Measurements from ENCODE around the gene MMP25. TPM values are rescaled to one million over a fixed set of nuclear protein-coding genes. Genes with fewer than 3 reads are reported as not detected.

The MMP25 gene
- total and polyA plus RNA-seq, 10 of the 15 experiments (the other 5 are each of a cell fraction or from before 2014, with no cell fraction given), result 0.03 to 0.36 (median 0.13) TPM; not detected in 1

- no peaks in the 10 kb centered on the region for H3K79me2 ChIP-seq (ENCODE audit: control insufficient read depth, insufficient read depth, low read length)
- FAIRE-seq (no peak), ATAC-seq (no peak), DNase-seq (ENCODE audit: low read depth, low spot score) (no peak)
- no peak overlapping the region for H3K27ac ChIP-seq (ENCODE audit: control insufficient read depth, insufficient read depth)
- no peak overlapping the region for H3K4me2 ChIP-seq (ENCODE audit: control insufficient read depth, insufficient read depth)
- ChIA-PET POLR2A (no interaction called here), CTCF (interaction anchor here (1.0 to 1.7 kb wide), 4 partner anchors 22 to 54 kb away, joined by 3 to 7 read pairs (median 4); partner anchors contain the start of gene IL32), RAD21 (ENCODE audit: unreplicated experiment) (no interaction called here), SMC1A (ENCODE audit: uncharacterized antibody, unreplicated experiment) (interaction anchor here (1.0 to 1.3 kb wide), 2 partner anchors 10 to 22 kb away, joined by 3 to 8 read pairs; no protein-coding TSS in a partner anchor)
- no TSS peak for BruUV-seq (replicated peaks)
- intact Hi-C loops (cut with micrococcal nuclease; ENCODE audit: unreplicated experiment), result no loop called here
- no peaks in the 10 kb centered on the region for H3K4me1 ChIP-seq (ENCODE audit: control insufficient read depth, insufficient read depth, low read length)
- no peaks in the 10 kb centered on the region for H4K20me1 ChIP-seq (ENCODE audit: control insufficient read depth, insufficient read depth)
- WGBS (ENCODE audit: insufficient coverage, insufficient replicate concordance, low lambda C conversion rate, missing lambda C conversion rate), result 66% methylated on average over 17 of the region's 17 CpGs
- H3K9me3 ChIP-seq (replicated peaks; ENCODE audit: control insufficient read depth, insufficient read depth, low read length), result peaks cover 1% of the 10 kb centered on the region; the same call in 1 of the 3 replicates
- H3K27me3 ChIP-seq (replicated peaks in 1 of 2; ENCODE audit: control insufficient read depth in 2 of 2, insufficient read depth in 2 of 2, low read length in 1 of 2), result no peaks in the 10 kb centered on the region
- H3K36me3 ChIP-seq (ENCODE audit: control insufficient read depth in 2 of 2, insufficient read depth in 2 of 2, low read length in 1 of 2), result no peaks in the 10 kb centered on the region
- H3K4me3 ChIP-seq, result no peak overlapping the region
- in situ Hi-C loops (cut with MboI), result no loop called here
- H2AFZ ChIP-seq (ENCODE audit: control insufficient read depth, low read depth, low read length), result no peak overlapping the region
- TF ChIP-seq, protein P1, sequence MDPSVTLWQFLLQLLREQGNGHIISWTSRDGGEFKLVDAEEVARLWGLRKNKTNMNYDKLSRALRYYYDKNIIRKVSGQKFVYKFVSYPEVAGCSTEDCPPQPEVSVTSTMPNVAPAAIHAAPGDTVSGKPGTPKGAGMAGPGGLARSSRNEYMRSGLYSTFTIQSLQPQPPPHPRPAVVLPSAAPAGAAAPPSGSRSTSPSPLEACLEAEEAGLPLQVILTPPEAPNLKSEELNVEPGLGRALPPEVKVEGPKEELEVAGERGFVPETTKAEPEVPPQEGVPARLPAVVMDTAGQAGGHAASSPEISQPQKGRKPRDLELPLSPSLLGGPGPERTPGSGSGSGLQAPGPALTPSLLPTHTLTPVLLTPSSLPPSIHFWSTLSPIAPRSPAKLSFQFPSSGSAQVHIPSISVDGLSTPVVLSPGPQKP (IDR thresholded peaks at IDR 0.05; ENCODE audit: low read depth, low read length), result no peak
- no peak for TF ChIP-seq MYB (IDR thresholded peaks at IDR 0.05; ENCODE audit: borderline replicate concordance, low read depth, low read length)
- TF ChIP-seq RAD21 (IDR thresholded peaks at IDR 0.05; ENCODE audit: insufficient read depth, low read depth, low read length), result no peak
- TF ChIP-seq POLR2AphosphoS2 (IDR thresholded peaks at IDR 0.05; ENCODE audit: low read depth, low read length), result no peak
- no peak for TF ChIP-seq KAT2A (conservative IDR thresholded peaks at IDR 0.05; ENCODE audit: control insufficient read depth, low read depth, low read length)
- TF ChIP-seq, protein P2, sequence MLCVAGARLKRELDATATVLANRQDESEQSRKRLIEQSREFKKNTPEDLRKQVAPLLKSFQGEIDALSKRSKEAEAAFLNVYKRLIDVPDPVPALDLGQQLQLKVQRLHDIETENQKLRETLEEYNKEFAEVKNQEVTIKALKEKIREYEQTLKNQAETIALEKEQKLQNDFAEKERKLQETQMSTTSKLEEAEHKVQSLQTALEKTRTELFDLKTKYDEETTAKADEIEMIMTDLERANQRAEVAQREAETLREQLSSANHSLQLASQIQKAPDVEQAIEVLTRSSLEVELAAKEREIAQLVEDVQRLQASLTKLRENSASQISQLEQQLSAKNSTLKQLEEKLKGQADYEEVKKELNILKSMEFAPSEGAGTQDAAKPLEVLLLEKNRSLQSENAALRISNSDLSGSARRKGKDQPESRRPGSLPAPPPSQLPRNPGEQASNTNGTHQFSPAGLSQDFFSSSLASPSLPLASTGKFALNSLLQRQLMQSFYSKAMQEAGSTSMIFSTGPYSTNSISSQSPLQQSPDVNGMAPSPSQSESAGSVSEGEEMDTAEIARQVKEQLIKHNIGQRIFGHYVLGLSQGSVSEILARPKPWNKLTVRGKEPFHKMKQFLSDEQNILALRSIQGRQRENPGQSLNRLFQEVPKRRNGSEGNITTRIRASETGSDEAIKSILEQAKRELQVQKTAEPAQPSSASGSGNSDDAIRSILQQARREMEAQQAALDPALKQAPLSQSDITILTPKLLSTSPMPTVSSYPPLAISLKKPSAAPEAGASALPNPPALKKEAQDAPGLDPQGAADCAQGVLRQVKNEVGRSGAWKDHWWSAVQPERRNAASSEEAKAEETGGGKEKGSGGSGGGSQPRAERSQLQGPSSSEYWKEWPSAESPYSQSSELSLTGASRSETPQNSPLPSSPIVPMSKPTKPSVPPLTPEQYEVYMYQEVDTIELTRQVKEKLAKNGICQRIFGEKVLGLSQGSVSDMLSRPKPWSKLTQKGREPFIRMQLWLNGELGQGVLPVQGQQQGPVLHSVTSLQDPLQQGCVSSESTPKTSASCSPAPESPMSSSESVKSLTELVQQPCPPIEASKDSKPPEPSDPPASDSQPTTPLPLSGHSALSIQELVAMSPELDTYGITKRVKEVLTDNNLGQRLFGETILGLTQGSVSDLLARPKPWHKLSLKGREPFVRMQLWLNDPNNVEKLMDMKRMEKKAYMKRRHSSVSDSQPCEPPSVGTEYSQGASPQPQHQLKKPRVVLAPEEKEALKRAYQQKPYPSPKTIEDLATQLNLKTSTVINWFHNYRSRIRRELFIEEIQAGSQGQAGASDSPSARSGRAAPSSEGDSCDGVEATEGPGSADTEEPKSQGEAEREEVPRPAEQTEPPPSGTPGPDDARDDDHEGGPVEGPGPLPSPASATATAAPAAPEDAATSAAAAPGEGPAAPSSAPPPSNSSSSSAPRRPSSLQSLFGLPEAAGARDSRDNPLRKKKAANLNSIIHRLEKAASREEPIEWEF (IDR thresholded peaks at IDR 0.05; ENCODE audit: insufficient replicate concordance, low read depth, low read length), result no peak
- TF ChIP-seq NR2C2 (IDR thresholded peaks at IDR 0.05; ENCODE audit: borderline replicate concordance, control insufficient read depth, insufficient read length, low read depth), result no peak
- no peak for TF ChIP-seq SPI1 (IDR thresholded peaks at IDR 0.05; ENCODE audit: borderline replicate concordance, insufficient read depth, low read depth, low read length)
- no peak for TF ChIP-seq IKZF2 (IDR thresholded peaks at IDR 0.05)
- no peak for TF ChIP-seq SMAD1 (IDR thresholded peaks at IDR 0.05; ENCODE audit: low read depth, partially characterized antibody)
- TF ChIP-seq GABPA (IDR thresholded peaks at IDR 0.05; ENCODE audit: low read depth), result no peak
- no peak for TF ChIP-seq MTA3 (IDR thresholded peaks at IDR 0.05; ENCODE audit: borderline replicate concordance, low read length)
- TF ChIP-seq NFXL1 (IDR thresholded peaks at IDR 0.05; ENCODE audit: borderline replicate concordance), result no peak
- no peak for TF ChIP-seq EZH2 (IDR thresholded peaks at IDR 0.05; ENCODE audit: borderline replicate concordance, control insufficient read depth, low read depth, low read length)
- no peak overlapping the region for H3K9ac ChIP-seq (ENCODE audit: control insufficient read depth, insufficient read depth, low read length)
Measured at GRCh38 chr16:3085868-3086595, 39.7 kb downstream of the MMP25 start.
